GM12801 (cell line): ENCODE measurements around the gene LYVE1.

Source experiments
- TF ChIP-seq, protein P1 (sequence below): IDR thresholded peaks from one replicate; pipeline ENCODE4 v1.5.1; 2011; ENCODE audit warnings: control low read depth; ENCODE audit not compliant: insufficient read length; ENCODE audit errors: extremely low read depth

LYVE1 gene

DNA sequence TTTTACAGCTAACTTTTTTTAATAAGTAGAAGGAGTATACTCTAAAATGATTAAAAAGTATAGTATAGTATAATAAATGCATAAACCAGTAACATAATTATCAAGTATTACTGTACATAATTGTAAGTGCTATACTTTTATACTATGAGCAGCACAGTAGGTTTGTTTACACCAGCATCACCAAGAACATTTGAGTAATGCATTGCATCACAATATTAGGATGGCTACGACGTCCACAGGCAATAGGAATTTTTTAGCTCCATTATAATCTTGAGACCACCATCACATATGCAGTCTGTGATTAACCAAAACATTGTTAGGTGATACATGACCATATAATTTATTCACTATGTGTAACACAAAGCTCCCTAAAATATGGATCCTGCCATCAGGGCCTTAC is 47.9 kb downstream of the LYVE1 start:
- TF ChIP-seq, protein P1, sequence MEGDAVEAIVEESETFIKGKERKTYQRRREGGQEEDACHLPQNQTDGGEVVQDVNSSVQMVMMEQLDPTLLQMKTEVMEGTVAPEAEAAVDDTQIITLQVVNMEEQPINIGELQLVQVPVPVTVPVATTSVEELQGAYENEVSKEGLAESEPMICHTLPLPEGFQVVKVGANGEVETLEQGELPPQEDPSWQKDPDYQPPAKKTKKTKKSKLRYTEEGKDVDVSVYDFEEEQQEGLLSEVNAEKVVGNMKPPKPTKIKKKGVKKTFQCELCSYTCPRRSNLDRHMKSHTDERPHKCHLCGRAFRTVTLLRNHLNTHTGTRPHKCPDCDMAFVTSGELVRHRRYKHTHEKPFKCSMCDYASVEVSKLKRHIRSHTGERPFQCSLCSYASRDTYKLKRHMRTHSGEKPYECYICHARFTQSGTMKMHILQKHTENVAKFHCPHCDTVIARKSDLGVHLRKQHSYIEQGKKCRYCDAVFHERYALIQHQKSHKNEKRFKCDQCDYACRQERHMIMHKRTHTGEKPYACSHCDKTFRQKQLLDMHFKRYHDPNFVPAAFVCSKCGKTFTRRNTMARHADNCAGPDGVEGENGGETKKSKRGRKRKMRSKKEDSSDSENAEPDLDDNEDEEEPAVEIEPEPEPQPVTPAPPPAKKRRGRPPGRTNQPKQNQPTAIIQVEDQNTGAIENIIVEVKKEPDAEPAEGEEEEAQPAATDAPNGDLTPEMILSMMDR = no peak

DNA sequence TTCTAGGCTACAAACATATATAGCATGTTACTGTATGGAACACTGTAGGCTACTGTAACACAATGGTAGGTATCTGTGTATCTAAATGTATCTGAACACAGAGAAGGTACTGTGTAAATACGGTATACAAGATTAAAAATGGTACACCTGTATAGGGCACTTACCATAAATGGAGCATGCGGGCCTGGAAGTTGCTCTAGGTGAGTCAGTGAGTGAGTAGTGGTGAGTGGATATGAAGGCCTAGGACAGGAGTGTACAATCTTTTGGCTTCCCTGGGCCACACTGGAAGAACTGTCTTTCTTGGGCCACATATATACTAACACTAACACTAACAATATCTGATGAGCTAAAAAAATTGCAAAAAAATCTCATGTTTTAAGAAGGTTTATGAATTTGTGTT is 48.8 kb downstream of the LYVE1 start:
- TF ChIP-seq, protein P1 = no peak

- TF ChIP-seq, protein P1 = no peak
Measured at GRCh38 chr11:10518891-10519290, 49.6 kb downstream of the LYVE1 start.

DNA sequence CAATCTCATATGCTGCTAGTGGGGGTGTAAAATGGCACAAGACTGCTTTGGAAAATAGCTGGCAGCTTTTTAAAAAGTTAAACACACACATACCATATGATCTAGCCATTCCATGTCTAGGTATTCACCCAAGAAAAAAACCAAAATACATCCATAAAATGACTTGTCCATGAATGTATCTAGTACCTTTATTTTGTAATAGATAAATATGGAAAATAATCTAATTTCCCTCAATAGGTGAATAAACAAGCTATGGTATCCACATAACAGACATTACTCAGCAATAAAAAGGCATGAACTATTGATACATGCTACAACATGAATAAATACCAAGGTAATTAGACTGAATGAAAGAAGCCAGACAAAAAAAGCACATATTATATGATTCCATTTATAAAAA is 50.3 kb downstream of the LYVE1 start:
- TF ChIP-seq, protein P1 = no peak

- TF ChIP-seq, protein P1 = no peak
Measured at GRCh38 chr11:10515418-10515817, 53.0 kb downstream of the LYVE1 start.

GRCh38 chr11:10514709-10515108 is 53.8 kb downstream of the LYVE1 start:
- TF ChIP-seq, protein P1 = no peak

DNA sequence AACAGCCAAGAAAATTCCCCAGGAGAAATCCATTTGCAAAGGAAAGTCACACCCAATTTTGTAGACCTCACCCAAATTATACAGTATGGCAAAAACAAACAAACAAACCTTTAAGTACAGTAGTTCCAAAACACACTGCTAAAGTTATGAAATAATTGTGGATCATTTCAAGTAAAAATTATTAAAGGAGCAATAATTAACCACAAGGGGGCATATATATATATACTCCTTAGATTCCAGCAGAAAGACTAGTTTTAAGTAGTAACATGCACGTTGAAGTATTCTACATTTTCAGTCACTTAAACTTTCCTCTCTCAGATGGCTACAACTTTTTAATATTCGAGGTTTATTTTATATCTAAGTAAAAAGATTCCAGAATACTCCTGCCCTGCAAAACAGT is 54.3 kb downstream of the LYVE1 start:
- TF ChIP-seq, protein P1 = no peak

GRCh38 chr11:10511181-10511621 is 57.3 kb downstream of the LYVE1 start:
- TF ChIP-seq, protein P1 = no peak
